ENCODE measurements around the gene MANF. TPM values are rescaled to one million over a fixed set of nuclear protein-coding genes. Genes with fewer than 3 reads are reported as not detected.

Gene MANF
- total and polyA plus RNA-seq, 9 donors: 18.4 to 105 (median 43.4) TPM

GRCh38 chr3:51434746-51435327 is 49.7 kb downstream of the MANF start:
- H3K27ac ChIP-seq: no peak overlapping the region
- no peaks in the 10 kb centered on the region for H3K9me3 ChIP-seq
- no peak overlapping the region for H3K4me3 ChIP-seq
- no peak for TF ChIP-seq CTCF (IDR thresholded peaks at IDR 0.05)
- TF ChIP-seq EP300 (IDR thresholded peaks at IDR 0.05): no peak
- no peak for TF ChIP-seq POLR2A (IDR thresholded peaks at IDR 0.05)
- no peak for DNase-seq
- no peaks in the 10 kb centered on the region for H3K4me1 ChIP-seq (ENCODE audit: insufficient read depth)
- no peaks in the 10 kb centered on the region for H3K36me3 ChIP-seq
- intact Hi-C loops (cut with DNase I): no loop called here
- no peaks in the 10 kb centered on the region for H3K27me3 ChIP-seq

GRCh38 chr3:51436998-51437639 is 52.0 kb downstream of the MANF start:
- intact Hi-C loops (cut with DNase I): no loop called here
- DNase-seq: no peak
- 92 to 98% (median 93%) methylated on average over 8 of the region's 8 CpGs for WGBS, 3 donors

More at GRCh38 chr3:51436998-51437639, 52.0 kb downstream of the MANF start:
- Histone ChIP-seq H3K27ac (no peak overlapping the region), H3K27me3 (no peaks in the 10 kb centered on the region), H3K4me3 (no peak overlapping the region), H3K4me1 (ENCODE audit: insufficient read depth) (no peaks in the 10 kb centered on the region), H3K9me3 (no peaks in the 10 kb centered on the region), H3K36me3 (no peaks in the 10 kb centered on the region)
- TF ChIP-seq EP300 (IDR thresholded peaks at IDR 0.05): no peak
- TF ChIP-seq POLR2A (IDR thresholded peaks at IDR 0.05): no peak
- no peak for TF ChIP-seq CTCF (IDR thresholded peaks at IDR 0.05)

Other genes starting within 250 kb of the MANF start
- gene RBM15B, start 6.0 kb downstream of the MANF start, total RNA-seq: 10 to 100 TPM; 21.3 to 40.2 (median 30.0) TPM
- gene RBM15B, start 6.0 kb downstream of the MANF start, polyA plus RNA-seq: 10 to 100 TPM; 16.1 to 19.6 TPM
- 10 to 100 TPM; 12.9 to 22.5 (median 18.3) TPM for gene DCAF1, start 114.7 kb downstream of the MANF start, total RNA-seq
- gene DCAF1, start 114.7 kb downstream of the MANF start, polyA plus RNA-seq: 10 to 100 TPM in 1 of 2 donors, 1 to 10 TPM in 1; 9.9 to 20.8 TPM
- gene RAD54L2, start 153.4 kb downstream of the MANF start, total RNA-seq: 10 to 100 TPM; 11.7 to 32.5 (median 24.5) TPM
- gene RAD54L2, start 153.4 kb downstream of the MANF start, polyA plus RNA-seq: 1 to 10 TPM; 5.8 to 7.1 TPM

All from ovary (tissue), 9 donors.